ENCODE measurements around the gene RNF212.

RNF212 gene

GRCh38 chr4:1024882-1025545 lies 88.3 kb downstream of the RNF212 start:
- DNase-seq (ENCODE audit: insufficient read length, low spot score): no peak
- no peak for FAIRE-seq
- TF ChIP-seq TAF1 (IDR thresholded peaks at IDR 0.05; ENCODE audit: low read depth, low read length) (no peak), PAX5 (IDR thresholded peaks at IDR 0.05; ENCODE audit: insufficient read depth, low read length, severe bottlenecking) (no peak), POU2F2 (IDR thresholded peaks at IDR 0.05; ENCODE audit: low read depth, low read length) (no peak), POLR2A (IDR thresholded peaks at IDR 0.05; ENCODE audit: low read depth, low read length) (no peak), SPI1 (IDR thresholded peaks at IDR 0.05; ENCODE audit: low read depth, low read length) (no peak), POLR2AphosphoS5 (IDR thresholded peaks at IDR 0.05; ENCODE audit: low read depth, low read length) (no peak)

GRCh38 chr4:1023895-1024740 lies 89.2 kb downstream of the RNF212 start:
- FAIRE-seq (no peak), DNase-seq (ENCODE audit: insufficient read length, low spot score) (no peak)
- TF ChIP-seq POLR2A (IDR thresholded peaks at IDR 0.05; ENCODE audit: low read depth, low read length) (no peak), POU2F2 (IDR thresholded peaks at IDR 0.05; ENCODE audit: low read depth, low read length) (no peak), SPI1 (IDR thresholded peaks at IDR 0.05; ENCODE audit: low read depth, low read length) (no peak)

GRCh38 chr4:1023075-1023640 lies 90.2 kb downstream of the RNF212 start:
- DNase-seq (ENCODE audit: insufficient read length, low spot score) (no peak), FAIRE-seq (no peak)
- TF ChIP-seq POLR2A (IDR thresholded peaks at IDR 0.05; ENCODE audit: low read depth, low read length) (no peak), POU2F2 (IDR thresholded peaks at IDR 0.05; ENCODE audit: low read depth, low read length) (no peak), POLR2AphosphoS5 (IDR thresholded peaks at IDR 0.05; ENCODE audit: low read depth, low read length) (no peak), TAF1 (IDR thresholded peaks at IDR 0.05; ENCODE audit: low read depth, low read length) (no peak), SPI1 (IDR thresholded peaks at IDR 0.05; ENCODE audit: low read depth, low read length) (no peak), PAX5 (IDR thresholded peaks at IDR 0.05; ENCODE audit: insufficient read depth, low read length, severe bottlenecking) (no peak)

- no peak for DNase-seq (ENCODE audit: insufficient read length, low spot score)
- FAIRE-seq: no peak
- TF ChIP-seq TAF1 (IDR thresholded peaks at IDR 0.05; ENCODE audit: low read depth, low read length): no peak
- TF ChIP-seq PAX5 (IDR thresholded peaks at IDR 0.05; ENCODE audit: insufficient read depth, low read length, severe bottlenecking): no peak
- no peak for TF ChIP-seq SPI1 (IDR thresholded peaks at IDR 0.05; ENCODE audit: low read depth, low read length)
- no peak for TF ChIP-seq POLR2A (IDR thresholded peaks at IDR 0.05; ENCODE audit: low read depth, low read length)
- no peak for TF ChIP-seq POU2F2 (IDR thresholded peaks at IDR 0.05; ENCODE audit: low read depth, low read length)
These were observed 90.7 kb downstream of the RNF212 start for GRCh38 chr4:1022739-1023066.

GRCh38 chr4:1022051-1022738 lies 91.2 kb downstream of the RNF212 start:
- TF ChIP-seq POLR2A (IDR thresholded peaks at IDR 0.05; ENCODE audit: low read depth, low read length) (no peak), POLR2AphosphoS5 (IDR thresholded peaks at IDR 0.05; ENCODE audit: low read depth, low read length) (no peak), PAX5 (IDR thresholded peaks at IDR 0.05; ENCODE audit: insufficient read depth, low read length, severe bottlenecking) (no peak), TAF1 (IDR thresholded peaks at IDR 0.05; ENCODE audit: low read depth, low read length) (no peak), SPI1 (IDR thresholded peaks at IDR 0.05; ENCODE audit: low read depth, low read length) (no peak), POU2F2 (IDR thresholded peaks at IDR 0.05; ENCODE audit: low read depth, low read length) (no peak)
- DNase-seq (ENCODE audit: insufficient read length, low spot score) (no peak), FAIRE-seq (no peak)

All from GM12891 (cell line).